Gastrocnemius medialis (tissue), 4 donors: ENCODE data around the gene KAT8.

Experiments
- CTCF ChIP-seq, 5 experiments: fragments of 450-650 bp in 3 of 5; fragments of 200-600 bp in 2 of 5; sonication (generic) in 2 of 5; IDR thresholded peaks in 4 of 5; conservative IDR thresholded peaks in 1 of 5; 1 replicate in 4 of 5; 2 replicates in 1 of 5; pipeline ENCODE4 v1.5.1; 2016 to 2019; ENCODE audit warnings: antibody characterized with exemption in 5 of 5, mild to moderate bottlenecking in 3 of 5, moderate library complexity in 3 of 5
- POLR2A ChIP-seq, 2 donors: fragments of 450-650 bp; IDR thresholded peaks; one replicate each; pipeline ENCODE4 v1.6.1; 2017; ENCODE audit warnings: antibody characterized with exemption in 2 of 2, mild to moderate bottlenecking in 2 of 2, moderate library complexity in 2 of 2

GRCh38 chr16:31110106-31111034, 7.1 kb upstream of the KAT8 start:
- TF ChIP-seq CTCF (IDR thresholded peaks at IDR 0.05 in 4 of 5, conservative IDR thresholded peaks at IDR 0.05 in 1 of 5), result no peak
- TF ChIP-seq POLR2A (IDR thresholded peaks at IDR 0.05), result no peak
